Panc1 (cell line): ENCODE results near the gene ABCG1.

Experiments
- POLR2AphosphoS5 ChIP-seq: IDR thresholded peaks from 2 replicates; pipeline ENCODE4 v1.6.1; 2012; ENCODE audit warnings: mild to moderate bottlenecking, low read depth, low read length, moderate library complexity
- SIN3A ChIP-seq: IDR thresholded peaks from 2 replicates; pipeline ENCODE4 v1.6.1; 2012; ENCODE audit warnings: low read depth, mild to moderate bottlenecking, low read length, moderate library complexity, borderline replicate concordance; ENCODE audit not compliant: insufficient read depth
- TCF7L2 ChIP-seq: IDR thresholded peaks from 2 replicates; pipeline ENCODE4 v1.6.1; 2011; ENCODE audit warnings: mild to moderate bottlenecking, low read depth, low read length, inconsistent platforms
- TF ChIP-seq, protein P1 (sequence below): fragments of 450-650 bp; IDR thresholded peaks from 2 replicates; pipeline ENCODE4 v1.5.1; 2017; ENCODE audit warnings: mild to moderate bottlenecking
- TF ChIP-seq, protein P2 (sequence below), 2 experiments: IDR thresholded peaks; 2 replicates each; pipeline ENCODE4 v1.6.1; 2011 to 2012; ENCODE audit warnings: low read depth in 2 of 2, control low read depth in 1 of 2, low read length in 1 of 2, mild to moderate bottlenecking in 1 of 2, moderate library complexity in 1 of 2; ENCODE audit not compliant: insufficient read depth in 1 of 2

DNA sequence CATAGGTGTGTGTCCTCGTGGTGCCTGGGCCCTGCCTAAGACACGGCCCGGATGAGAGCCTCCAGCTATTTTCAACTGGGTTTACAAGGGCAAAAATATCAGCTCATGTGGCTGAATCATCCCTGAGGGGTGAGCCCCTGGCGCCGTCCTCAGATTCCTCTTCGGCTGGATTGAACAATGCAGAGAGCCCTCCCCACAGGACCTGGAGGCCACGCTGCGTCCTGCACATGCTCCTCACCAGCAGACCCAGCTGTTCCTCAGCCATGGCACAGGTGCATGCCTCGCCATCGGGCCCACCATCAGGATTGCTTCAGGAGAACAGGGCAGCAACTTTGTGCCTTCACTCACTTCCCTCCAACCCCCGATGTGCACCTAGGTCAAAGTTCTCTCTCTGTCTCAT lies 60.9 kb downstream of the ABCG1 start:
- no peak for TF ChIP-seq TCF7L2
- TF ChIP-seq, protein P1, sequence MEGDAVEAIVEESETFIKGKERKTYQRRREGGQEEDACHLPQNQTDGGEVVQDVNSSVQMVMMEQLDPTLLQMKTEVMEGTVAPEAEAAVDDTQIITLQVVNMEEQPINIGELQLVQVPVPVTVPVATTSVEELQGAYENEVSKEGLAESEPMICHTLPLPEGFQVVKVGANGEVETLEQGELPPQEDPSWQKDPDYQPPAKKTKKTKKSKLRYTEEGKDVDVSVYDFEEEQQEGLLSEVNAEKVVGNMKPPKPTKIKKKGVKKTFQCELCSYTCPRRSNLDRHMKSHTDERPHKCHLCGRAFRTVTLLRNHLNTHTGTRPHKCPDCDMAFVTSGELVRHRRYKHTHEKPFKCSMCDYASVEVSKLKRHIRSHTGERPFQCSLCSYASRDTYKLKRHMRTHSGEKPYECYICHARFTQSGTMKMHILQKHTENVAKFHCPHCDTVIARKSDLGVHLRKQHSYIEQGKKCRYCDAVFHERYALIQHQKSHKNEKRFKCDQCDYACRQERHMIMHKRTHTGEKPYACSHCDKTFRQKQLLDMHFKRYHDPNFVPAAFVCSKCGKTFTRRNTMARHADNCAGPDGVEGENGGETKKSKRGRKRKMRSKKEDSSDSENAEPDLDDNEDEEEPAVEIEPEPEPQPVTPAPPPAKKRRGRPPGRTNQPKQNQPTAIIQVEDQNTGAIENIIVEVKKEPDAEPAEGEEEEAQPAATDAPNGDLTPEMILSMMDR, result no peak
- TF ChIP-seq, protein P2, sequence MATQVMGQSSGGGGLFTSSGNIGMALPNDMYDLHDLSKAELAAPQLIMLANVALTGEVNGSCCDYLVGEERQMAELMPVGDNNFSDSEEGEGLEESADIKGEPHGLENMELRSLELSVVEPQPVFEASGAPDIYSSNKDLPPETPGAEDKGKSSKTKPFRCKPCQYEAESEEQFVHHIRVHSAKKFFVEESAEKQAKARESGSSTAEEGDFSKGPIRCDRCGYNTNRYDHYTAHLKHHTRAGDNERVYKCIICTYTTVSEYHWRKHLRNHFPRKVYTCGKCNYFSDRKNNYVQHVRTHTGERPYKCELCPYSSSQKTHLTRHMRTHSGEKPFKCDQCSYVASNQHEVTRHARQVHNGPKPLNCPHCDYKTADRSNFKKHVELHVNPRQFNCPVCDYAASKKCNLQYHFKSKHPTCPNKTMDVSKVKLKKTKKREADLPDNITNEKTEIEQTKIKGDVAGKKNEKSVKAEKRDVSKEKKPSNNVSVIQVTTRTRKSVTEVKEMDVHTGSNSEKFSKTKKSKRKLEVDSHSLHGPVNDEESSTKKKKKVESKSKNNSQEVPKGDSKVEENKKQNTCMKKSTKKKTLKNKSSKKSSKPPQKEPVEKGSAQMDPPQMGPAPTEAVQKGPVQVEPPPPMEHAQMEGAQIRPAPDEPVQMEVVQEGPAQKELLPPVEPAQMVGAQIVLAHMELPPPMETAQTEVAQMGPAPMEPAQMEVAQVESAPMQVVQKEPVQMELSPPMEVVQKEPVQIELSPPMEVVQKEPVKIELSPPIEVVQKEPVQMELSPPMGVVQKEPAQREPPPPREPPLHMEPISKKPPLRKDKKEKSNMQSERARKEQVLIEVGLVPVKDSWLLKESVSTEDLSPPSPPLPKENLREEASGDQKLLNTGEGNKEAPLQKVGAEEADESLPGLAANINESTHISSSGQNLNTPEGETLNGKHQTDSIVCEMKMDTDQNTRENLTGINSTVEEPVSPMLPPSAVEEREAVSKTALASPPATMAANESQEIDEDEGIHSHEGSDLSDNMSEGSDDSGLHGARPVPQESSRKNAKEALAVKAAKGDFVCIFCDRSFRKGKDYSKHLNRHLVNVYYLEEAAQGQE (IDR thresholded peaks at IDR 0.05; ENCODE audit: insufficient read depth in 1 of 2, low read depth in 2 of 2, low read length in 1 of 2), result no peak
- TF ChIP-seq POLR2AphosphoS5, result no peak
- TF ChIP-seq SIN3A, result no peak
